Epithelial cell of proximal tubule (primary cell): ENCODE data around the gene ZNF408. TPM values are rescaled to one million over a fixed set of nuclear protein-coding genes. Genes with fewer than 3 reads are reported as not detected.

Experiments used
- DNase-seq: peaks from one replicate; pipeline ENCODE4 v3.0.0-alpha.2; 2011; ENCODE audit warnings: low read depth
- H3K4me3 ChIP-seq: 2 replicates; pipeline ENCODE4 v1.5.1; 2011; ENCODE audit warnings: low read depth, mild to moderate bottlenecking, low read length
- CTCF ChIP-seq: conservative IDR thresholded peaks from 2 replicates; pipeline ENCODE4 v1.5.1; 2012; ENCODE audit warnings: low read depth, mild to moderate bottlenecking, low read length
- total RNA-seq: library from RNA; depleted of rRNA; stranded (reverse); fragments of >200 nt; gene quantifications from 2 replicates; pipeline ENCODE4 v1.2.3, GENCODE V29; 2015

Gene ZNF408
- total RNA-seq, 1 donor from 2014 or later, result 12.5 TPM

- DNase-seq, result no peak
- H3K4me3 ChIP-seq, result no peak overlapping the region
- TF ChIP-seq CTCF, result no peak
These were observed 8.4 kb upstream of the ZNF408 start for GRCh38 chr11:46692450-46692849.

GRCh38 chr11:46693597-46694012 is 7.2 kb upstream of the ZNF408 start:
- peak; percentile 74 for DNase-seq
- H3K4me3 ChIP-seq, result no peak overlapping the region
- TF ChIP-seq CTCF, result no peak

GRCh38 chr11:46694072-46694471 is 6.8 kb upstream of the ZNF408 start:
- no peak overlapping the region for H3K4me3 ChIP-seq
- no peak for DNase-seq
- TF ChIP-seq CTCF, result no peak

- no peak overlapping the region for H3K4me3 ChIP-seq
- DNase-seq, result no peak
- no peak for TF ChIP-seq CTCF
These were observed 6.2 kb upstream of the ZNF408 start for GRCh38 chr11:46694607-46695006.

- no peak for DNase-seq
- no peak overlapping the region for H3K4me3 ChIP-seq
- TF ChIP-seq CTCF, result no peak
These were observed 5.3 kb upstream of the ZNF408 start for GRCh38 chr11:46695345-46696211.

GRCh38 chr11:46696212-46696558 is 4.6 kb upstream of the ZNF408 start:
- no peak for TF ChIP-seq CTCF
- no peak for DNase-seq
- H3K4me3 ChIP-seq, result no peak overlapping the region

GRCh38 chr11:46697303-46697702 is 3.5 kb upstream of the ZNF408 start:
- no peak overlapping the region for H3K4me3 ChIP-seq
- DNase-seq, result no peak
- TF ChIP-seq CTCF, result no peak
